ENCODE measurements around the gene MIB2. TPM values are rescaled to one million over a fixed set of nuclear protein-coding genes. Genes with fewer than 3 reads are reported as not detected.

MIB2 gene
- total and polyA plus RNA-seq, 10 of the 15 experiments (the other 5 are each of a cell fraction or from before 2014, with no cell fraction given): 0.42 to 26.8 (median 10.9) TPM; not detected in 1

DNA sequence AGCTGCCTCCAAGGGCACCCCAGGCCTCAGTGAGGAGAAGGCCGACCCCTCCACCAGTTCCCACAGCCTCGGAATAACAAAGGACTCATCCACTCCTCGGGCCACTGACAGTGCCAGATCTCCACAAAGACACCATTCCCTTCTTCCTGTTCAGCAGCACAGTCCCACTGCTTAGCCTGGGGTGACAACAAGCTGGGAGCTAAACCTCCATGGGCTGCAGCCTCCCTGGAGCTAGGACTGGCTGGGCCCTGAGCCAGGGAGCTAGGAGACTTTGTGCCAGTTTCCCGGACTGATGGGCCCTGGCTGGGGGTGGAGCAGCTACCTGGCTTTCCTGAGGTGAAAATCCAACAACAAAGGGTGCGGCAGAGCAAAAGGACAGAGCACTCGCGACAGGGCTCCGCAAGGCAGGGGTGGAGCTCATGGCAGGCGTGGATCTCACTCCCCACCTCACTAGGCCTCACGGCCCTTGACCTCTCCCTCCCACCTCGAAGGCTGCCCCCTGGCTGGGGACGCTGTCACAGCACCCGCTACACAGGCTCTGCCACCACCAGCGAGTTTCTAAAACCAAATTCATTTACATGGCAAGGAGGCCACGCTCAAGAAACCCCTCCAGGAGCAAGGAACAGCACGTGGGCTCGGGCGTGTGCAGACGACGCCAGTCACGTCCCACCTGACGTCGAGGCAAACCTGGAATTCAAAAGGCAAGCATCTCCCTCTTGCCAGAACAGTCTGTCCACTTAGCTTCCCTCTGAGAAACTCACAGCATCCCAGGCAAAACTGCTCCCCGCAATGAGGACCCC, 63.5 kb downstream of the MIB2 start:
- in situ Hi-C loops (cut with MboI): no loop called here
- ChIA-PET CTCF (interaction anchor here (0.6 to 2.4 kb wide), 12 partner anchors 9 to 230 kb away, joined by 3 to 13 read pairs (median 4); partner anchors contain the start of gene CDK11A), RAD21 (ENCODE audit: unreplicated experiment) (interaction anchor here (0.6 to 2.0 kb wide), 7 partner anchors 9 to 341 kb away, joined by 3 to 8 read pairs (median 3); partner anchors contain the start of gene MIB2), SMC1A (ENCODE audit: uncharacterized antibody, unreplicated experiment) (interaction anchor here (0.8 to 2.2 kb wide), 2 partner anchors 9 to 215 kb away, joined by 4 to 10 read pairs; no protein-coding TSS in a partner anchor), POLR2A (interaction anchor here (1.4 kb wide), 1 partner anchor 101 kb away, joined by 4 read pairs; no protein-coding TSS in a partner anchor)
- Histone ChIP-seq H2AFZ (ENCODE audit: control insufficient read depth, low read depth, low read length) (no peak overlapping the region; the same call in 1 of the 2 replicates), H4K20me1 (ENCODE audit: control insufficient read depth, insufficient read depth) (no peaks in the 10 kb centered on the region), H3K36me3 (ENCODE audit: control insufficient read depth in 2 of 2, insufficient read depth in 2 of 2, low read length in 1 of 2) (peaks cover 0 to 3% of the 10 kb centered on the region in 2 experiments; a peak in 1 of 4 replicates), H3K4me1 (ENCODE audit: control insufficient read depth, insufficient read depth, low read length) (peaks cover 24% of the 10 kb centered on the region), H3K9me3 (replicated peaks; ENCODE audit: control insufficient read depth, insufficient read depth, low read length) (no peaks in the 10 kb centered on the region), H3K4me3 (peak overlapping the region; percentile 33; the same call in 1 of the 2 replicates), H3K9ac (ENCODE audit: control insufficient read depth, insufficient read depth, low read length) (peak overlapping the region; percentile 56), H3K27me3 (replicated peaks in 1 of 2; ENCODE audit: control insufficient read depth in 2 of 2, insufficient read depth in 2 of 2, low read length in 1 of 2) (no peaks in the 10 kb centered on the region), H3K79me2 (ENCODE audit: control insufficient read depth, insufficient read depth, low read length) (peaks cover 13% of the 10 kb centered on the region), H3K4me2 (ENCODE audit: control insufficient read depth, insufficient read depth) (peak overlapping the region; percentile 81), H3K27ac (ENCODE audit: control insufficient read depth, insufficient read depth) (peak overlapping the region; percentile 94)
- ATAC-seq (peak; percentile 81), DNase-seq (ENCODE audit: low read depth, low spot score) (peak; percentile 23), FAIRE-seq (no peak)
- no TSS peak for BruUV-seq (replicated peaks)
- intact Hi-C loops (cut with micrococcal nuclease; ENCODE audit: unreplicated experiment): no loop called here
- 45% methylated on average over 24 of the region's 24 CpGs for WGBS (ENCODE audit: insufficient coverage, insufficient replicate concordance, low lambda C conversion rate, missing lambda C conversion rate)
- TF ChIP-seq BHLHE40 (IDR thresholded peaks at IDR 0.05; ENCODE audit: borderline replicate concordance in 1 of 2, low read depth in 2 of 2, low read length in 1 of 2): peak; percentile 27 to 42; a peak in 2 of 4 replicates
- TF ChIP-seq CREM (IDR thresholded peaks at IDR 0.05; ENCODE audit: low read depth): no peak
- TF ChIP-seq, protein P1, sequence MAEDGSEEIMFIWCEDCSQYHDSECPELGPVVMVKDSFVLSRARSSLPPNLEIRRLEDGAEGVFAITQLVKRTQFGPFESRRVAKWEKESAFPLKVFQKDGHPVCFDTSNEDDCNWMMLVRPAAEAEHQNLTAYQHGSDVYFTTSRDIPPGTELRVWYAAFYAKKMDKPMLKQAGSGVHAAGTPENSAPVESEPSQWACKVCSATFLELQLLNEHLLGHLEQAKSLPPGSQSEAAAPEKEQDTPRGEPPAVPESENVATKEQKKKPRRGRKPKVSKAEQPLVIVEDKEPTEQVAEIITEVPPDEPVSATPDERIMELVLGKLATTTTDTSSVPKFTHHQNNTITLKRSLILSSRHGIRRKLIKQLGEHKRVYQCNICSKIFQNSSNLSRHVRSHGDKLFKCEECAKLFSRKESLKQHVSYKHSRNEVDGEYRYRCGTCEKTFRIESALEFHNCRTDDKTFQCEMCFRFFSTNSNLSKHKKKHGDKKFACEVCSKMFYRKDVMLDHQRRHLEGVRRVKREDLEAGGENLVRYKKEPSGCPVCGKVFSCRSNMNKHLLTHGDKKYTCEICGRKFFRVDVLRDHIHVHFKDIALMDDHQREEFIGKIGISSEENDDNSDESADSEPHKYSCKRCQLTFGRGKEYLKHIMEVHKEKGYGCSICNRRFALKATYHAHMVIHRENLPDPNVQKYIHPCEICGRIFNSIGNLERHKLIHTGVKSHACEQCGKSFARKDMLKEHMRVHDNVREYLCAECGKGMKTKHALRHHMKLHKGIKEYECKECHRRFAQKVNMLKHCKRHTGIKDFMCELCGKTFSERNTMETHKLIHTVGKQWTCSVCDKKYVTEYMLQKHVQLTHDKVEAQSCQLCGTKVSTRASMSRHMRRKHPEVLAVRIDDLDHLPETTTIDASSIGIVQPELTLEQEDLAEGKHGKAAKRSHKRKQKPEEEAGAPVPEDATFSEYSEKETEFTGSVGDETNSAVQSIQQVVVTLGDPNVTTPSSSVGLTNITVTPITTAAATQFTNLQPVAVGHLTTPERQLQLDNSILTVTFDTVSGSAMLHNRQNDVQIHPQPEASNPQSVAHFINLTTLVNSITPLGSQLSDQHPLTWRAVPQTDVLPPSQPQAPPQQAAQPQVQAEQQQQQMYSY (CRISPR knock-in tag; IDR thresholded peaks at IDR 0.05): no peak
- no peak for TF ChIP-seq ZNF24 (IDR thresholded peaks at IDR 0.05)
- TF ChIP-seq RAD21 (IDR thresholded peaks at IDR 0.05; ENCODE audit: insufficient read depth, low read depth, low read length): peak; percentile 39; the same call in 1 of the 2 replicates
- TF ChIP-seq YY1 (IDR thresholded peaks at IDR 0.05; ENCODE audit: low read depth, low read length): peak; percentile 53; the same call in 1 of the 2 replicates
- TF ChIP-seq KAT2A (conservative IDR thresholded peaks at IDR 0.05; ENCODE audit: control insufficient read depth, low read depth, low read length): no peak
- peak in 1 of 2 experiments; percentile 7; a peak in 1 of 4 replicates for TF ChIP-seq IKZF2 (IDR thresholded peaks at IDR 0.05)
- TF ChIP-seq IRF4 (IDR thresholded peaks at IDR 0.05; ENCODE audit: low read depth, low read length): no peak
- TF ChIP-seq, protein P2, sequence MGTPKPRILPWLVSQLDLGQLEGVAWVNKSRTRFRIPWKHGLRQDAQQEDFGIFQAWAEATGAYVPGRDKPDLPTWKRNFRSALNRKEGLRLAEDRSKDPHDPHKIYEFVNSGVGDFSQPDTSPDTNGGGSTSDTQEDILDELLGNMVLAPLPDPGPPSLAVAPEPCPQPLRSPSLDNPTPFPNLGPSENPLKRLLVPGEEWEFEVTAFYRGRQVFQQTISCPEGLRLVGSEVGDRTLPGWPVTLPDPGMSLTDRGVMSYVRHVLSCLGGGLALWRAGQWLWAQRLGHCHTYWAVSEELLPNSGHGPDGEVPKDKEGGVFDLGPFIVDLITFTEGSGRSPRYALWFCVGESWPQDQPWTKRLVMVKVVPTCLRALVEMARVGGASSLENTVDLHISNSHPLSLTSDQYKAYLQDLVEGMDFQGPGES (IDR thresholded peaks at IDR 0.05): no peak
- 0 out of 2 replicates have a peak, but pooled peaks have one; percentile 21 for TF ChIP-seq RCOR1 (conservative IDR thresholded peaks at IDR 0.05; ENCODE audit: low read depth, low read length)
- TF ChIP-seq PAX5 (IDR thresholded peaks at IDR 0.05; ENCODE audit: borderline replicate concordance, low read depth, low read length): peak; percentile 52; the same call in 1 of the 2 replicates
- TF ChIP-seq, protein P3, sequence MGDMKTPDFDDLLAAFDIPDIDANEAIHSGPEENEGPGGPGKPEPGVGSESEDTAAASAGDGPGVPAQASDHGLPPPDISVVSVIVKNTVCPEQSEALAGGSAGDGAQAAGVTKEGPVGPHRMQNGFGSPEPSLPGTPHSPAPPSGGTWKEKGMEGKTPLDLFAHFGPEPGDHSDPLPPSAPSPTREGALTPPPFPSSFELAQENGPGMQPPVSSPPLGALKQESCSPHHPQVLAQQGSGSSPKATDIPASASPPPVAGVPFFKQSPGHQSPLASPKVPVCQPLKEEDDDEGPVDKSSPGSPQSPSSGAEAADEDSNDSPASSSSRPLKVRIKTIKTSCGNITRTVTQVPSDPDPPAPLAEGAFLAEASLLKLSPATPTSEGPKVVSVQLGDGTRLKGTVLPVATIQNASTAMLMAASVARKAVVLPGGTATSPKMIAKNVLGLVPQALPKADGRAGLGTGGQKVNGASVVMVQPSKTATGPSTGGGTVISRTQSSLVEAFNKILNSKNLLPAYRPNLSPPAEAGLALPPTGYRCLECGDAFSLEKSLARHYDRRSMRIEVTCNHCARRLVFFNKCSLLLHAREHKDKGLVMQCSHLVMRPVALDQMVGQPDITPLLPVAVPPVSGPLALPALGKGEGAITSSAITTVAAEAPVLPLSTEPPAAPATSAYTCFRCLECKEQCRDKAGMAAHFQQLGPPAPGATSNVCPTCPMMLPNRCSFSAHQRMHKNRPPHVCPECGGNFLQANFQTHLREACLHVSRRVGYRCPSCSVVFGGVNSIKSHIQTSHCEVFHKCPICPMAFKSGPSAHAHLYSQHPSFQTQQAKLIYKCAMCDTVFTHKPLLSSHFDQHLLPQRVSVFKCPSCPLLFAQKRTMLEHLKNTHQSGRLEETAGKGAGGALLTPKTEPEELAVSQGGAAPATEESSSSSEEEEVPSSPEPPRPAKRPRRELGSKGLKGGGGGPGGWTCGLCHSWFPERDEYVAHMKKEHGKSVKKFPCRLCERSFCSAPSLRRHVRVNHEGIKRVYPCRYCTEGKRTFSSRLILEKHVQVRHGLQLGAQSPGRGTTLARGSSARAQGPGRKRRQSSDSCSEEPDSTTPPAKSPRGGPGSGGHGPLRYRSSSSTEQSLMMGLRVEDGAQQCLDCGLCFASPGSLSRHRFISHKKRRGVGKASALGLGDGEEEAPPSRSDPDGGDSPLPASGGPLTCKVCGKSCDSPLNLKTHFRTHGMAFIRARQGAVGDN (IDR thresholded peaks at IDR 0.05): peak; percentile 98
- TF ChIP-seq ZNF217 (IDR thresholded peaks at IDR 0.05): no peak
